ENCODE data around the gene LSM4.
"Not testable (repeated sequence)": the region's sequence is repeated elsewhere in the genome, so short reads cannot be mapped to it uniquely, and the experiment has no call there.

The LSM4 gene

GRCh38 chr19:18328340-18329034 lies 5.6 kb upstream of the LSM4 start (continued):
- TF ChIP-seq PRDM10 (tag by site-specific recombination; IDR thresholded peaks at IDR 0.05) (peak; percentile 46; the same call in 1 of the 2 replicates), CTCF (tag by site-specific recombination; IDR thresholded peaks at IDR 0.05) (peak; percentile 59; the same call in 1 of the 2 replicates), MEIS1 (CRISPR knock-in tag; IDR thresholded peaks at IDR 0.05; ENCODE audit: borderline replicate concordance) (no peak), GLI2 (tag by site-specific recombination; IDR thresholded peaks at IDR 0.05; ENCODE audit: borderline replicate concordance, low read depth) (no peak), GFI1B (tag by site-specific recombination; IDR thresholded peaks at IDR 0.05) (no peak), SP2 (tag by site-specific recombination; IDR thresholded peaks at IDR 0.05) (peak; percentile 88), ZNF621 (tag by site-specific recombination; IDR thresholded peaks at IDR 0.05) (peak; percentile 96), ZNF654 (tag by site-specific recombination; IDR thresholded peaks at IDR 0.05; ENCODE audit: low read depth) (peak; percentile 76), ZNF660 (tag by site-specific recombination; IDR thresholded peaks at IDR 0.05) (no peak), SETDB1 (IDR thresholded peaks at IDR 0.05; ENCODE audit: insufficient read length, low read length) (peak; percentile 40), PRDM1 (tag by site-specific recombination; IDR thresholded peaks at IDR 0.05) (no peak), HOXA7 (CRISPR knock-in tag; IDR thresholded peaks at IDR 0.05; ENCODE audit: borderline replicate concordance) (no peak), ZNF596 (tag by site-specific recombination; IDR thresholded peaks at IDR 0.05) (no peak)

- H3K36me3 ChIP-seq (ENCODE audit: control insufficient read depth in 2 of 2, insufficient read depth in 1 of 2, low read length in 2 of 2): no peaks in the 10 kb centered on the region
- no peaks in the 10 kb centered on the region for H3K9me3 ChIP-seq (ENCODE audit: control insufficient read depth, insufficient read depth, low read depth, low read length)
- TF ChIP-seq ZNF398 (tag by site-specific recombination; IDR thresholded peaks at IDR 0.05): no peak
- peaks cover 7% of the 10 kb centered on the region for H3K4me1 ChIP-seq (ENCODE audit: control insufficient read depth, insufficient read depth, low read length)
- ChIA-PET CTCF (interaction anchor here (1.5 to 9.9 kb wide), 3 partner anchors 47 to 92 kb away, joined by 3 to 195 read pairs (median 3); partner anchors contain the start of genes JUND and SSBP4), POLR2A (interaction anchor here (4.9 kb wide), 1 partner anchor 47 kb away, joined by 117 read pairs; the partner anchor contains the start of gene JUND)
- H3K4me3 ChIP-seq (ENCODE audit: low read depth, low read length): no peak overlapping the region
- H3K27ac ChIP-seq (ENCODE audit: extremely low read depth, low read depth, low read length): no peak overlapping the region
These were observed 3.9 kb upstream of the LSM4 start for GRCh38 chr19:18326772-18327171.

- TF ChIP-seq GLIS1 (tag by site-specific recombination; IDR thresholded peaks at IDR 0.05): peak; percentile 32
- 0 out of 2 replicates have a peak, but pooled peaks have one; percentile 37 for TF ChIP-seq HIC1 (tag by site-specific recombination; IDR thresholded peaks at IDR 0.05)
- peaks cover 0 to 15% of the 10 kb centered on the region in 2 experiments; a peak in 1 of 3 replicates for H3K36me3 ChIP-seq (ENCODE audit: control insufficient read depth in 2 of 2, insufficient read depth in 1 of 2, low read length in 2 of 2)
- H3K4me3 ChIP-seq (ENCODE audit: low read depth, low read length); H3K4me1 ChIP-seq (ENCODE audit: control insufficient read depth, insufficient read depth, low read length); H3K9me3 ChIP-seq (ENCODE audit: control insufficient read depth, insufficient read depth, low read depth, low read length): not testable (repeated sequence)
- peak overlapping the region; percentile 84; the same call in 1 of the 2 replicates for H3K27ac ChIP-seq (ENCODE audit: extremely low read depth, low read depth, low read length)
- POLR2A ChIA-PET: interaction anchor here (0.6 to 2.7 kb wide), 3 partner anchors 43 to 316 kb away, joined by 5 to 14 read pairs (median 6); partner anchors contain the start of genes ARRDC2 and JUND
- CTCF ChIA-PET: interaction anchor here (0.6 to 9.9 kb wide), 7 partner anchors 45 to 220 kb away, joined by 3 to 195 read pairs (median 4); partner anchors contain the start of gene JUND
These were observed 1.5 kb upstream of the LSM4 start for GRCh38 chr19:18324373-18324731.
